CD4-positive, alpha-beta T cell (primary cell): ENCODE measurements around the gene B3GLCT. TPM values are rescaled to one million over a fixed set of nuclear protein-coding genes. Genes with fewer than 3 reads are reported as not detected.

Experiments used
- ATAC-seq: fragments of 200-7000 bp; cut with Tn5 transposase; one replicate; pipeline ENCODE4 v1.10.0; 2022; ENCODE audit warnings: mild to moderate bottlenecking; ENCODE audit not compliant: poor library complexity
- CTCF ChIA-PET: fragments of 350-600 bp; sonication (Branson Sonifier 250); formaldehyde crosslinking; loops from one replicate; lab custom pipeline; 2021; ENCODE audit warnings: antibody characterized with exemption, inconsistent platforms; lab: Charles Lee
- POLR2A ChIA-PET: fragments of 350-600 bp; sonication (Branson Sonifier 250); formaldehyde crosslinking; loops from one replicate; lab custom pipeline; 2021; ENCODE audit warnings: antibody characterized with exemption, inconsistent platforms; lab: Charles Lee
- DNase-seq, 14 experiments: peaks; one replicate each; pipeline ENCODE4 v3.0.0-alpha.2; 2013 to 2020; ENCODE audit warnings: mixed read lengths in 2 of 14
- H3K27ac ChIP-seq, 2 donors: one replicate each; pipeline versions ENCODE4 v1.5.1 to v1.7.0; 2013; ENCODE audit warnings: low read length in 2 of 2, low read depth in 1 of 2, mild to moderate bottlenecking in 1 of 2
- H3K27me3 ChIP-seq, 2 experiments: 1 replicate in 1 of 2; 2 replicates in 1 of 2; pipeline versions ENCODE4 v1.6.1 to v1.7.0; 2013; ENCODE audit warnings: low read length in 2 of 2, control low read depth in 1 of 2, mild to moderate bottlenecking in 1 of 2, moderate library complexity in 1 of 2; ENCODE audit not compliant: insufficient read depth in 2 of 2, control insufficient read depth in 1 of 2
- H3K36me3 ChIP-seq: one replicate; pipeline ENCODE4 v1.6.1; 2013; ENCODE audit warnings: low read length, control low read depth; ENCODE audit not compliant: insufficient read depth
- H3K4me1 ChIP-seq: one replicate; pipeline ENCODE4 v1.6.1; 2013; ENCODE audit warnings: low read length, control low read depth; ENCODE audit not compliant: insufficient read depth
- H3K4me3 ChIP-seq: one replicate; pipeline ENCODE4 v1.5.1; 2013; ENCODE audit warnings: mild to moderate bottlenecking, low read length, moderate library complexity
- H3K9me3 ChIP-seq, 2 experiments: 1 replicate in 1 of 2; 2 replicates in 1 of 2; pipeline versions ENCODE4 v1.6.1 to v1.7.0; 2013; ENCODE audit warnings: low read length in 2 of 2, mild to moderate bottlenecking in 2 of 2, control low read depth in 1 of 2, moderate library complexity in 1 of 2; ENCODE audit not compliant: control insufficient read depth in 1 of 2, insufficient read depth in 1 of 2
- H3K27ac Mint-ChIP-seq: one replicate; pipeline ENCODE4 v1.8.0; 2020; ENCODE audit warnings: mixed read lengths
- H3K27me3 Mint-ChIP-seq: one replicate; pipeline ENCODE4 v1.8.0; 2021; ENCODE audit warnings: mixed read lengths
- H3K36me3 Mint-ChIP-seq: one replicate; pipeline ENCODE4 v1.8.0; 2021; ENCODE audit warnings: low read depth, mixed read lengths
- H3K4me1 Mint-ChIP-seq: one replicate; pipeline ENCODE4 v1.8.0; 2021; ENCODE audit warnings: low read depth, mixed read lengths
- H3K4me3 Mint-ChIP-seq: one replicate; pipeline ENCODE4 v1.8.0; 2020; ENCODE audit warnings: mild to moderate bottlenecking, mixed read lengths
- H3K9me3 Mint-ChIP-seq: one replicate; pipeline ENCODE4 v1.8.0; 2020; ENCODE audit warnings: mixed read lengths
- intact Hi-C, 2 experiments: fragments of 100-400 bp; cut with DNase I in 1 of 2; cut with micrococcal nuclease in 1 of 2; formaldehyde crosslinking; loops; one replicate each; pipeline versions ENCODE4 v1.15.1 to v1.9.0; 2023 to 2025; cut with DNase I, micrococcal nuclease
- total RNA-seq, 174 experiments: library from RNA in 2 of 174; stranded (reverse) in 2 of 174; gene quantifications; one replicate each; pipeline ENCODE4 v1.2.3 and lab custom pipeline; 2021 to 2026
- TF ChIP-seq, protein P1 (sequence below): fragments of 200-600 bp; IDR thresholded peaks from one replicate; pipeline ENCODE4 v1.8.0; 2022; ENCODE audit warnings: antibody characterized with exemption, mild to moderate bottlenecking

Gene B3GLCT
- total RNA-seq, 2 experiments from 2014 or later, result 3.2 to 3.7 TPM

DNA sequence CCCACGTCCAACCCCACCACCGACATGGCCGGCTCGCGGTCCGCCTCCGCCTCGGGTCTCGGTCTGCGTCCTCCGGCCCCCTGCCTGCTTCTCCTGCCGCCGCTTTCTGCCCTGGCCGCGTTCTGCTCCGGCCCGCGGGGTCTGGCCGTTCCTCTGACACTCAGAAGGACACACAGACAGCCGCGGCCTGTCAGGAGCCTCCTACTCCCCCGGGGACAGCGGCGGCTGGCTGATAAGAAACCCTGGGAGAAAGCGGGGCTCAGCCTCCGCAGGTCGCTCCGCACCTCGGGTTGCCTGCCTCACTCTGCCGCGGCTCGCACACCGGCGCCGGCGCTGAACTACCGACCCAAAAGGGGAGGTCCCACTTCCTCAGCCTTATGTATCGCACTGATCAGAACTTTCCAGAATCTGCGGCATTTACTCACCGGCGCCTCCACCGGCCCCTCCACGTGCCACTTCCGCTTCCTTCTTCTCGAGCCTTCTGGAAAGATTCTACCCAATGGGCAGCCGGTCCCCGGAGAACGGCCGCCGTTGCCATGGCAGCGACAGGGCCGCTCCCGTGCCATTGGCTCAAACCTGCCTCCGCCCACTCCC lies 38.1 kb upstream of the B3GLCT start, which contains the start of gene HSPH1:
TSS of gene HSPH1 (minus strand) at position 348 of the 594 bp plus-strand sequence. CDS start at position 26, 322 bp downstream.
- ATAC-seq (peak; percentile 64), DNase-seq (peak; percentile 95 to 99 (median 98))
- ChIA-PET CTCF (interaction anchor here (2.7 to 2.9 kb wide), 2 partner anchors 38 to 39 kb away, joined by 17 read pairs; partner anchors contain the start of gene B3GLCT), POLR2A (interaction anchor here (0.6 to 5.6 kb wide), 6 partner anchors 10 to 1154 kb away, joined by 3 to 44 read pairs (median 6); partner anchors contain the start of genes B3GLCT, BRCA2, USPL1 and ZAR1L)
- Histone ChIP-seq H3K27ac (peak within 1 kb of the TSS; percentile 94 to 95), H3K4me1 (peaks cover 17% of the 10 kb centered on the region), H3K36me3 (peaks cover 18% of the 10 kb centered on the region), H3K27me3 (no peaks in the 10 kb centered on the region), H3K9me3 (no peaks in the 10 kb centered on the region), H3K4me3 (peak within 1 kb of the TSS; percentile 93)
- Mint-ChIP-seq H3K4me3 (peak within 1 kb of the TSS; percentile 96), H3K36me3 (peaks cover 57% of the 10 kb centered on the region), H3K4me1 (peaks cover 46% of the 10 kb centered on the region), H3K9me3 (no peaks in the 10 kb centered on the region), H3K27me3 (no peaks in the 10 kb centered on the region), H3K27ac (peak within 1 kb of the TSS; percentile 98)
- intact Hi-C loops, result loop anchor here (1.0 to 10.0 kb wide), 8 partner anchors 18 to 1266 kb away; partner anchors contain the start of genes N4BP2L1 (in 2 of the 2), BRCA2 (in 1 of the 2), HMGB1 (in 1 of the 2) and USPL1 (in 1 of the 2)
- TF ChIP-seq, protein P1, sequence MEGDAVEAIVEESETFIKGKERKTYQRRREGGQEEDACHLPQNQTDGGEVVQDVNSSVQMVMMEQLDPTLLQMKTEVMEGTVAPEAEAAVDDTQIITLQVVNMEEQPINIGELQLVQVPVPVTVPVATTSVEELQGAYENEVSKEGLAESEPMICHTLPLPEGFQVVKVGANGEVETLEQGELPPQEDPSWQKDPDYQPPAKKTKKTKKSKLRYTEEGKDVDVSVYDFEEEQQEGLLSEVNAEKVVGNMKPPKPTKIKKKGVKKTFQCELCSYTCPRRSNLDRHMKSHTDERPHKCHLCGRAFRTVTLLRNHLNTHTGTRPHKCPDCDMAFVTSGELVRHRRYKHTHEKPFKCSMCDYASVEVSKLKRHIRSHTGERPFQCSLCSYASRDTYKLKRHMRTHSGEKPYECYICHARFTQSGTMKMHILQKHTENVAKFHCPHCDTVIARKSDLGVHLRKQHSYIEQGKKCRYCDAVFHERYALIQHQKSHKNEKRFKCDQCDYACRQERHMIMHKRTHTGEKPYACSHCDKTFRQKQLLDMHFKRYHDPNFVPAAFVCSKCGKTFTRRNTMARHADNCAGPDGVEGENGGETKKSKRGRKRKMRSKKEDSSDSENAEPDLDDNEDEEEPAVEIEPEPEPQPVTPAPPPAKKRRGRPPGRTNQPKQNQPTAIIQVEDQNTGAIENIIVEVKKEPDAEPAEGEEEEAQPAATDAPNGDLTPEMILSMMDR, result peak; percentile 13

DNA sequence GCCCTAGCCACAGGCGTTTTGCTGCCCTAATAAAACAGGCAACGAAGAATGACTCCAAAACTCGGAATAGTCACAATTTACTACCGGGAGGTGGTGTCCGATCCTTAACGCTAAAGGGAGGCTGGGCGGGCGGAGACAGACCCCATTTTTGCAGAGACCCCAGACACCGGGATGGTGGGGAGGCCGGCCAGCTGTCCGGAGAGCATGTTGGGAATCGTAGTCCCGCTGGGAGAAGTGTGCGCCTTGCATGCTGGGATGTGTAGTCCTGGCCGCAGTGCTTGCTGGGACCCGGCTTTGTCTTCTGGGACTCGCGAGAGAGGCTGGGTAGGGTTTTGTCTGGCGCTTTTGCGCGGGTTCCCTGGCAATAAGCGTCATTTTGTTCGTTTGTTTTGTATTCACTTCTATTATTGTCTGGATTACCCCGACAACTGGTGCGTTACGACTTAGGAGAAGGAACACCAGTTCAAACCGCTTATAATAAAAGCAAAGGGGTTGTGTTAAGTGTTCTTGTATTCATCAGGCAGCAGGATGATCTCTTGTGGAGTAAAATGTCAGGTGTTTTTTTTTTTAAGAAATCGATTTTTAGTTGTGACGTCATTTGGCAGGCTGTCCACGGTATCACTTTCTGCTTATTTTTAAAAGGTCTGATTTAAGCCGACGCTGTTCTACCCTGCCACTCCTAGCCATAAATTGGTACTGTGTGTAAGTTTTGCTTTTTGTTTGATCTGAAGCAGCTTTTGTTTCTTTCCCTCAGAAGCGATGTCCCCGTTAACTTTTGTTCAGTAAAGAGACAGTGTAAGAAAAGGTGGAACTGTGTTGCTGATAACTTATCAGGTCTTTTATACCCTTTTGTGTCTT lies 37.4 kb upstream of the B3GLCT start:
- Histone ChIP-seq H3K27ac (peak overlapping the region; percentile 94 to 95), H3K36me3 (peaks cover 12% of the 10 kb centered on the region), H3K9me3 (no peaks in the 10 kb centered on the region), H3K4me3 (peak overlapping the region; percentile 93), H3K4me1 (peaks cover 17% of the 10 kb centered on the region), H3K27me3 (no peaks in the 10 kb centered on the region)
- DNase-seq (peak; percentile 91 to 99 (median 93)), ATAC-seq (peak; percentile 81)
- peak overlapping the region; percentile 98 for H3K27ac Mint-ChIP-seq
- TF ChIP-seq, protein P1, result no peak
- no peaks in the 10 kb centered on the region for H3K9me3 Mint-ChIP-seq
- intact Hi-C loops, result loop anchor here (1.0 to 10.0 kb wide), 7 partner anchors 38 to 1265 kb away; partner anchors contain the start of genes N4BP2L1 (in 2 of the 2), BRCA2 (in 1 of the 2), HMGB1 (in 1 of the 2) and USPL1 (in 1 of the 2)
- CTCF ChIA-PET, result interaction anchor here (2.9 kb wide), 1 partner anchor 38 kb away, joined by 17 read pairs; the partner anchor contains the start of gene B3GLCT
- H3K4me1 Mint-ChIP-seq, result peaks cover 42% of the 10 kb centered on the region
- H3K36me3 Mint-ChIP-seq, result peaks cover 49% of the 10 kb centered on the region
- H3K27me3 Mint-ChIP-seq, result no peaks in the 10 kb centered on the region
- peak overlapping the region; percentile 96 for H3K4me3 Mint-ChIP-seq
- POLR2A ChIA-PET, result interaction anchor here (0.6 to 5.6 kb wide), 6 partner anchors 10 to 1376 kb away, joined by 3 to 44 read pairs (median 6); partner anchors contain the start of genes B3GLCT, BRCA2, USPL1 and ZAR1L

DNA sequence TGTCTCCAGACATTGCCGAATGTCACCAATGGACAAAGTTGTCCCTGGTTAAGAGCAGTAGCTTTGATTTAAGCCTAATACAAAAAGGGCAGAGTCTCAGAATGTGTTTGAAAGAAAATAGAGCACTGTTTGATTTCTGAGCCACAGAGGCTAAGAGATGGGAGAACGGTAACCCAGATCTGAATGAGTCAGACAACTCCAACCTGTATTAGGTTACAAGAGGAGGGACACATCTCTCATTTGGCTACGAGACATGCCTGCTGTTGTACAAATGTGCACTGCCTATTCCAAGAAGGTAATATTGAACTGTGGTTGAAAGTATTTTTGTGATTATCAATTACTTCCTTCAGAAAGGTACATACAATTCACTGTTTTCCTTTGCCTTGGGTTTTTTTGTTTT lies 33.2 kb upstream of the B3GLCT start:
- Mint-ChIP-seq H3K4me3 (no peak overlapping the region), H3K27ac (no peak overlapping the region), H3K36me3 (peaks cover 13% of the 10 kb centered on the region), H3K4me1 (peaks cover 15% of the 10 kb centered on the region), H3K27me3 (no peaks in the 10 kb centered on the region), H3K9me3 (no peaks in the 10 kb centered on the region)
- ATAC-seq (no peak), DNase-seq (no peak)
- Histone ChIP-seq H3K36me3 (no peaks in the 10 kb centered on the region), H3K27me3 (no peaks in the 10 kb centered on the region), H3K9me3 (no peaks in the 10 kb centered on the region), H3K27ac (no peak overlapping the region), H3K4me1 (peaks cover 5% of the 10 kb centered on the region), H3K4me3 (no peak overlapping the region)
- intact Hi-C loops, result loop anchor here in 1 of 2 experiments (10.0 kb wide), 2 partner anchors 1148 to 1258 kb away; partner anchors contain the start of genes BRCA2, N4BP2L1 and ZAR1L
- CTCF ChIA-PET, result no interaction called here
- TF ChIP-seq, protein P1, result no peak
- POLR2A ChIA-PET, result no interaction called here
